OCI-LY3 (cell line): ENCODE measurements around the gene ADM5.

ENCODE experiments used
- H2AFZ ChIP-seq: fragments of 200-600, 300-600 bp; shearing (Covaris generic); 2 replicates; pipeline ENCODE4 v1.6.0; 2014; ENCODE audit warnings: antibody characterized with exemption, low read depth, low read length
- H3K27ac ChIP-seq: fragments of 200-600, 300-600 bp; sonication (generic); 2 replicates; pipeline ENCODE4 v1.5.1; 2014; ENCODE audit warnings: mild to moderate bottlenecking, low read length, moderate library complexity, mixed read lengths
- H3K27me3 ChIP-seq: fragments of 200-600, 300-600 bp; sonication (generic); 2 replicates; pipeline ENCODE4 v1.6.1; 2014; ENCODE audit warnings: low read depth, low read length, mixed read lengths
- H3K36me3 ChIP-seq: fragments of 200-600, 300-600 bp; sonication (generic); replicated peaks from 2 replicates; pipeline ENCODE3; 2014; ENCODE audit warnings: low read depth, low read length, mixed read lengths
- H3K4me1 ChIP-seq: fragments of 300-600, 200-600 bp; sonication (generic); 2 replicates; pipeline ENCODE4 v1.6.1; 2014; ENCODE audit warnings: low read length, mixed read lengths
- H3K4me2 ChIP-seq: fragments of 200-600, 300-600 bp; sonication (generic); 2 replicates; pipeline ENCODE4 v1.6.1; 2014; ENCODE audit warnings: low read length, mixed read lengths
- H3K4me3 ChIP-seq: fragments of 300-600, 200-600 bp; sonication (generic); 2 replicates; pipeline ENCODE4 v1.5.1; 2014; ENCODE audit warnings: antibody characterized with exemption, mild to moderate bottlenecking, low read length, moderate library complexity
- H3K79me2 ChIP-seq: fragments of 300-600, 200-600 bp; shearing (Covaris generic); 2 replicates; pipeline ENCODE4 v1.6.1; 2014; ENCODE audit warnings: mild to moderate bottlenecking, low read length, mixed read lengths
- H3K9ac ChIP-seq: fragments of 300-600, 200-600 bp; shearing (Covaris generic); 2 replicates; pipeline ENCODE4 v1.6.0; 2014; ENCODE audit warnings: mild to moderate bottlenecking, low read length, moderate library complexity
- H3K9me3 ChIP-seq: fragments of 200-600, 300-600 bp; shearing (Covaris generic); 2 replicates; pipeline ENCODE4 v1.6.1; 2014; ENCODE audit warnings: low read length, mixed read lengths; ENCODE audit not compliant: insufficient read depth
- H4K20me1 ChIP-seq: fragments of 200-600, 300-600 bp; sonication (generic); 2 replicates; pipeline ENCODE4 v1.6.1; 2016; ENCODE audit warnings: low read length, mixed read lengths; ENCODE audit not compliant: insufficient read depth
- CTCF ChIP-seq: fragments of 200-600, 300-600 bp; sonication (generic); IDR thresholded peaks from 2 replicates; pipeline ENCODE4 v1.5.1; 2014; ENCODE audit warnings: antibody characterized with exemption, low read length, low read depth
- EZH2phosphoT487 ChIP-seq: fragments of 200-600 bp; shearing (Covaris generic); IDR thresholded peaks from 2 replicates; pipeline ENCODE4 v1.6.1; 2018; ENCODE audit warnings: antibody characterized with exemption, mixed run types, low read depth

The ADM5 gene

GRCh38 chr19:49691243-49692146 lies 2.1 kb downstream of the ADM5 start:
- H3K9me3 ChIP-seq: no peaks in the 10 kb centered on the region
- H3K36me3 ChIP-seq: peaks cover 46% of the 10 kb centered on the region
- H3K27me3 ChIP-seq: no peaks in the 10 kb centered on the region
- H4K20me1 ChIP-seq: peaks cover 31% of the 10 kb centered on the region
- no peak overlapping the region for H3K9ac ChIP-seq
- peaks cover 16% of the 10 kb centered on the region; the same call in 1 of the 2 replicates for H3K4me1 ChIP-seq
- no peaks in the 10 kb centered on the region for H3K79me2 ChIP-seq
- H2AFZ ChIP-seq: no peak overlapping the region
- H3K4me3 ChIP-seq: no peak overlapping the region
- H3K27ac ChIP-seq: no peak overlapping the region
- H3K4me2 ChIP-seq: no peak overlapping the region
- no peak for TF ChIP-seq EZH2phosphoT487
- TF ChIP-seq CTCF: no peak

- peaks cover 13% of the 10 kb centered on the region; the same call in 1 of the 2 replicates for H3K4me1 ChIP-seq
- no peak overlapping the region for H3K27ac ChIP-seq
- no peak overlapping the region for H3K9ac ChIP-seq
- H3K4me3 ChIP-seq: no peak overlapping the region
- H3K79me2 ChIP-seq: no peaks in the 10 kb centered on the region
- H4K20me1 ChIP-seq: peaks cover 27% of the 10 kb centered on the region
- no peaks in the 10 kb centered on the region for H3K27me3 ChIP-seq
- no peaks in the 10 kb centered on the region for H3K9me3 ChIP-seq
- no peak overlapping the region for H3K4me2 ChIP-seq
- peaks cover 42% of the 10 kb centered on the region for H3K36me3 ChIP-seq
- H2AFZ ChIP-seq: no peak overlapping the region
- TF ChIP-seq CTCF: no peak
- no peak for TF ChIP-seq EZH2phosphoT487
These were observed 2.7 kb downstream of the ADM5 start for GRCh38 chr19:49692147-49692506.

- no peak overlapping the region for H3K4me2 ChIP-seq
- H3K79me2 ChIP-seq: no peaks in the 10 kb centered on the region
- no peaks in the 10 kb centered on the region for H3K27me3 ChIP-seq
These were observed 6.7 kb downstream of the ADM5 start for GRCh38 chr19:49696115-49696514.

More at GRCh38 chr19:49696115-49696514, 6.7 kb downstream of the ADM5 start:
- Histone ChIP-seq H3K9ac (no peak overlapping the region), H3K36me3 (peaks cover 4% of the 10 kb centered on the region), H3K4me3 (no peak overlapping the region), H3K4me1 (no peaks in the 10 kb centered on the region), H2AFZ (no peak overlapping the region), H3K27ac (no peak overlapping the region), H4K20me1 (no peaks in the 10 kb centered on the region; the same call in 1 of the 2 replicates), H3K9me3 (no peaks in the 10 kb centered on the region)
- TF ChIP-seq CTCF (no peak), EZH2phosphoT487 (no peak)
